Measurements from ENCODE around the gene TUBGCP6. TPM values are rescaled to one million over a fixed set of nuclear protein-coding genes. Genes with fewer than 3 reads are reported as not detected.

TUBGCP6 gene
- total and polyA plus RNA-seq, 4 donors, result 26.5 to 57.8 (median 46.4) TPM

DNA sequence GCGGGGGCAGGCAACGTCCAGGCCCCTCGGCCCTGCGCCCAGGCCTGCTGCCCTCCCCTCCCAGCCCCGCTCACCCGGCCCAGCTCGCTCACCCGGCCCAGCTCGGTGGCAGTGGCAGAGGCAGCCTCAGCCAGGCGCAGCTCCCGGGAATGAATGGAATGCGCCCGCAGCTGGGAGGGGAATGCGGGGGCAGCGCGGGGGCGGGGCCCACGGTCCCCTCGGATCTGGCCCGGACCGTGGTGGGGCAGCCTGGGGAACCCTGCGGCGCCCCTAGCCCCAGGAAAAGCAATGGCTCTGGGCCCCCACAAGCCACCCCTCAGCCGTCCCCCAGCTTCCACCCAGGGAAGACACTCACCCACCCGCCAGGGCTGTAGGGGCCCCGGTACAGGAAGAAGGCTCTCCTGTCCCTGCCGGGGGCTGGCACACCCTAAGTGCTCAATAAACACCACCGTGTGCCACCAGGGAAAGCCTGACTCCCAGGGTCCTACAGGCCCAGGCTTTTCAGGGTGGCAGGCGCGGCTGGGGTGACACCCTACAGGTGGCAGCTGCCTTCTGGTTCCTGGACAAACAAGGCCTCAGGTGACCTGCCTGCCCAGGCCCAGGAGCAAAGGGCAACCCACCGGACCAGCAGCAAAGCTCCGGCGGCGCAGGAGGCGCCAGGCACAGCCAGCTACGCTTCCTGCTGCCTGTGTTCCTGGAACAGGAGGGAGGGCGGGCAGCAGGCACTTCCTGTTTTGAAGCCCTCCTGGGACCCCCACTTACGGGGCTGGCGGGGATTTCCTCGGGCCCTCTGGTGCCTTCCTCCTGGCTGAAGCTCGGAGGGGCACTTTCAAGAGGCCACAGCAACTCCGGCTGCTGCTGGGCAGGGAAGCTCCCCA is 48.9 kb upstream of the TUBGCP6 start:
- TF ChIP-seq, protein P1, sequence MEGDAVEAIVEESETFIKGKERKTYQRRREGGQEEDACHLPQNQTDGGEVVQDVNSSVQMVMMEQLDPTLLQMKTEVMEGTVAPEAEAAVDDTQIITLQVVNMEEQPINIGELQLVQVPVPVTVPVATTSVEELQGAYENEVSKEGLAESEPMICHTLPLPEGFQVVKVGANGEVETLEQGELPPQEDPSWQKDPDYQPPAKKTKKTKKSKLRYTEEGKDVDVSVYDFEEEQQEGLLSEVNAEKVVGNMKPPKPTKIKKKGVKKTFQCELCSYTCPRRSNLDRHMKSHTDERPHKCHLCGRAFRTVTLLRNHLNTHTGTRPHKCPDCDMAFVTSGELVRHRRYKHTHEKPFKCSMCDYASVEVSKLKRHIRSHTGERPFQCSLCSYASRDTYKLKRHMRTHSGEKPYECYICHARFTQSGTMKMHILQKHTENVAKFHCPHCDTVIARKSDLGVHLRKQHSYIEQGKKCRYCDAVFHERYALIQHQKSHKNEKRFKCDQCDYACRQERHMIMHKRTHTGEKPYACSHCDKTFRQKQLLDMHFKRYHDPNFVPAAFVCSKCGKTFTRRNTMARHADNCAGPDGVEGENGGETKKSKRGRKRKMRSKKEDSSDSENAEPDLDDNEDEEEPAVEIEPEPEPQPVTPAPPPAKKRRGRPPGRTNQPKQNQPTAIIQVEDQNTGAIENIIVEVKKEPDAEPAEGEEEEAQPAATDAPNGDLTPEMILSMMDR (IDR thresholded peaks at IDR 0.05; ENCODE audit: control extremely low read depth, extremely low read depth), result no peak
- WGBS, 2 donors, result 4 to 8% methylated on average over 29 to 42 of the region's 42 CpGs
- Histone ChIP-seq H3K4me3 (no peak overlapping the region), H3K27me3 (ENCODE audit: control insufficient read depth in 3 of 3, insufficient read depth in 3 of 3, low read length in 2 of 3) (no peaks in the 10 kb centered on the region), H3K9ac (ENCODE audit: insufficient read depth in 1 of 2, low read length in 2 of 2) (peak overlapping the region in 1 of 2 donors; percentile 37), H3K9me3 (ENCODE audit: control insufficient read depth in 4 of 4, insufficient read depth in 3 of 4, low read length in 3 of 4) (no peaks in the 10 kb centered on the region), H3K27ac (ENCODE audit: low read depth in 1 of 2, low read length in 1 of 2) (peak overlapping the region; percentile 51 to 96), H3K4me1 (ENCODE audit: control insufficient read depth in 5 of 5, insufficient read depth in 5 of 5, low read length in 5 of 5) (peaks cover 0 to 37% (median 21%) of the 10 kb centered on the region in 5 donors), H3K36me3 (ENCODE audit: control insufficient read depth in 4 of 4, insufficient read depth in 4 of 4, low read length in 4 of 4) (peaks cover 0 to 25% (median 6%) of the 10 kb centered on the region in 4 donors)
- peak; percentile 79 to 86 (median 81) for DNase-seq
- ATAC-seq (ENCODE audit: insufficient read depth, low FRiP score), result peak; percentile 80

DNA sequence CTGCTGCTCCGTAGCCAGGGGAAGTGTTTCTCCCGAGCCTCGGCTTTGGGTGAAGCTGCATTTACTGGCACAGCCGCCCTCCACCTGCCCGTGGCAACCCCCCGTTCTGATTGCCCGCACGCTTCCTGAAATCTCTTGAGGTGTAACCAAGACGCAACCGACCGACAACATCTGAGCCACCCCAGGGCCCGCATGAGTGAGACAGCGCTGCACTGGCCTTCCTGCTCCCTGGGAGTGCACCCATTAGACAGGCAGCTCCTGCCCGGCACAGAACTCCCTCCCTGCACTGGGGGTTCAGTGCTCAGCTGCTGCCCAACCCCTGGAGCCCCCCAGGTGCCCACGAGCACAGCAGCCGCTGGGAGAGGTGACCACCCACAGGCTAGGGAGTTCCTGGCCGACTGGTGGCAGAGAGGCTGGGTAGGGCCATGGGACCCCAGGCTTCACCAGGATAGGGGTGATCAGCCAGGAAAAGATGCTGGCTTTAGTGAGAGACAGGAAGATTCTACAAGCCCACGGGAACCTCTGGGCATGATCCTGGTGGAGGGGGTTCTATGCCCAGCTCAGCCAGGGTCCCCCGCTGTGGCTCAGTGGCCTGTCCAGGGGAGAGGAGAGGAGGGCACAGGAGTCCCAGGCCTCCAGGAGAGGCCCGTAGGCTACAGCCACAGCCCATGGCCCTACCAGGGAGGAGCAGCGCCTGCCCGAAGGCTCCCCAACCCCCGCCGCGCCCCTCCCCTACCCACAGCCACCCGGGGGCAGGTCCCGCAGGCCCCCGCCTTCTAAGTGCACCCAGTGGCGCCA is 48.0 kb upstream of the TUBGCP6 start:
- Histone ChIP-seq H3K4me3 (no peak overlapping the region), H3K27me3 (ENCODE audit: control insufficient read depth in 3 of 3, insufficient read depth in 3 of 3, low read length in 2 of 3) (no peaks in the 10 kb centered on the region), H3K27ac (ENCODE audit: low read depth in 1 of 2, low read length in 1 of 2) (peak overlapping the region; percentile 51 to 96), H3K4me1 (ENCODE audit: control insufficient read depth in 5 of 5, insufficient read depth in 5 of 5, low read length in 5 of 5) (peaks cover 0 to 33% (median 19%) of the 10 kb centered on the region in 5 donors), H3K9me3 (ENCODE audit: control insufficient read depth in 4 of 4, insufficient read depth in 3 of 4, low read length in 3 of 4) (no peaks in the 10 kb centered on the region), H3K9ac (ENCODE audit: insufficient read depth in 1 of 2, low read length in 2 of 2) (peak overlapping the region in 1 of 2 donors; percentile 13), H3K36me3 (ENCODE audit: control insufficient read depth in 4 of 4, insufficient read depth in 4 of 4, low read length in 4 of 4) (peaks cover 0 to 33% (median 11%) of the 10 kb centered on the region in 4 donors)
- DNase-seq (no peak), ATAC-seq (ENCODE audit: insufficient read depth, low FRiP score) (no peak)
- TF ChIP-seq, protein P1 (IDR thresholded peaks at IDR 0.05; ENCODE audit: control extremely low read depth, extremely low read depth), result no peak
- WGBS, 2 donors, result 11 to 16% methylated on average over 28 to 29 of the region's 29 CpGs

DNA sequence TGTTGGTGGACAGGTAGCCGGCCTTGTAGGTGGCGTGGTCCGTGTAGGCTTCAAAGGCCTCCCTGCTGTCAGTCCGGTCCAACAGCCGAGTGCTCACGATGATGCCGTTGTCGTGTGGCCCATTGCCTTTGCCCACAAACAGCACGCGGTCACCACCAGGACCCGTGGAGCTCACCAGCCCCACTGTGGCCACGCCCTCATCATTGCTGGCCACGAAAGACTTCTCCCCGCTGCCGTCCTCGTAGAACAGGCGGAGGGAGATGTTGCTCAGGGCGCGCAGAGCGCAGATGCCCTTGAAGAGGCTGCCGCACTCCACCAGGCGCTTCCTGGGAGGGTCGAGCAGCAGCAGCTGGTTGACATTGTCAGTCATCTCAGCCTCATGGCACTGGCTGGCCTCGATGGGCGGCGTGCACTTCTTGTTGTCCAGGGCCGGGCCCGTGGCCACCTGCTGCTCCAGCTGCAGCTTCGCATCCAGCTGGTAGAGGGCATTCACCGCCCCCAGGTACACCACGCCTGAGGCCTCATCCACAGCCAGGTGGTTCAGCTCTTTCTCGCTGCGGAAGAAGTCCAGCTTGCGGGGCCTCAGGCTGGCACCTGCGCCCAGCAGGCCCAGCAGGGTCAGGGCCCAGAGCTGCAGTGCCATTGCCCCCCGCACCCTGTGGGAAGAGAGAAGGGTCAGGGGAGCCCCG is 45.3 kb upstream of the TUBGCP6 start:
- Histone ChIP-seq H3K27ac (ENCODE audit: low read depth in 1 of 2, low read length in 1 of 2) (peak overlapping the region in 1 of 2 donors; percentile 0), H3K4me3 (no peak overlapping the region), H3K9ac (ENCODE audit: insufficient read depth in 1 of 2, low read length in 2 of 2) (no peak overlapping the region), H3K4me1 (ENCODE audit: control insufficient read depth in 5 of 5, insufficient read depth in 5 of 5, low read length in 5 of 5) (peaks cover 0 to 25% (median 18%) of the 10 kb centered on the region in 5 donors), H3K36me3 (ENCODE audit: control insufficient read depth in 4 of 4, insufficient read depth in 4 of 4, low read length in 4 of 4) (peaks cover 0 to 57% (median 20%) of the 10 kb centered on the region in 4 donors), H3K9me3 (ENCODE audit: control insufficient read depth in 4 of 4, insufficient read depth in 3 of 4, low read length in 3 of 4) (no peaks in the 10 kb centered on the region), H3K27me3 (ENCODE audit: control insufficient read depth in 3 of 3, insufficient read depth in 3 of 3, low read length in 2 of 3) (no peaks in the 10 kb centered on the region)
- DNase-seq (no peak), ATAC-seq (ENCODE audit: insufficient read depth, low FRiP score) (no peak)
- 91 to 92% methylated on average over 37 of the region's 37 CpGs for WGBS, 2 donors
- TF ChIP-seq, protein P1 (IDR thresholded peaks at IDR 0.05; ENCODE audit: control extremely low read depth, extremely low read depth), result no peak

All from lung (tissue), 12 donors.